Measurements from ENCODE around the gene IFI44. TPM values are rescaled to one million over a fixed set of nuclear protein-coding genes. Genes with fewer than 3 reads are reported as not detected.
A peak's percentile ranks its signal among the peaks of the same experiment; 100 is the strongest.

Gene IFI44
- polyA plus RNA-seq, 3 donors, result 23.0 to 48.1 (median 35.5) TPM

DNA sequence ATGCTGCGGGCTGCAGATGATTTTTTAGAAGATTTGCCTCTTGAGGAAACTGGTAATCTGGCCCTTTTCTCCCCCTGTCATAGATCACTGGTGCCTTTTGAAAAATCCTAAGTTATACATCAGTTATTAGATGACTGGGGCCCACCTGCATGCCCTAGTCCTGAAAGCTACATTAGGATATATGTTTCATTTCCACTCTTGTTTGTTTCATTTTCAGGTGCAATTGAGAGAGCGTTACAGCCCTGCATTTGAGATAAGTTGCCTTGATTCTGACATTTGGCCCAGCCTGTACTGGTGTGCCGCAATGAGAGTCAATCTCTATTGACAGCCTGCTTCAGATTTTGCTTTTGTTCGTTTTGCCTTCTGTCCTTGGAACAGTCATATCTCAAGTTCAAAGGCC is 8.1 kb upstream of the IFI44 start:
- peaks cover 25% of the 10 kb centered on the region for H3K4me1 Mint-ChIP-seq
- H3K36me3 ChIP-seq (replicated peaks in 1 of 2; ENCODE audit: control insufficient read depth in 1 of 2, insufficient read depth in 2 of 2, low read length in 2 of 2), result peaks cover 0 to 11% of the 10 kb centered on the region in 2 donors
- H4K20me1 ChIP-seq (ENCODE audit: insufficient read depth, low read length), result no peaks in the 10 kb centered on the region
- WGBS (ENCODE audit: insufficient coverage), result 98% methylated on average over 4 of the region's 4 CpGs
- no peak overlapping the region for H3K4me3 ChIP-seq (replicated peaks in 1 of 3; ENCODE audit: low read depth in 2 of 3, low read length in 3 of 3)
- no peak overlapping the region for H3K9ac ChIP-seq (ENCODE audit: insufficient read depth, low read length, poor library complexity, severe bottlenecking)
- H3K4me1 ChIP-seq (ENCODE audit: control insufficient read depth in 1 of 2, insufficient read depth in 2 of 2, low read length in 2 of 2), result peaks cover 16 to 18% of the 10 kb centered on the region in 2 donors
- no peak overlapping the region for H3K4me3 Mint-ChIP-seq
- H3K79me2 ChIP-seq (ENCODE audit: insufficient read depth, low read length), result no peaks in the 10 kb centered on the region
- no peak overlapping the region for H3K27ac ChIP-seq (ENCODE audit: low read depth in 1 of 2, low read length in 2 of 2)
- H3K9me3 Mint-ChIP-seq, result peaks cover 6 to 16% (median 12%) of the 10 kb centered on the region in 7 donors
- H3K36me3 Mint-ChIP-seq, result peaks cover 14 to 15% of the 10 kb centered on the region in 2 donors
- no peak for DNase-seq
- intact Hi-C loops (cut with micrococcal nuclease), result no loop called here
- peaks cover 0 to 6% of the 10 kb centered on the region in 2 donors for H3K9me3 ChIP-seq (replicated peaks in 1 of 2; ENCODE audit: control insufficient read depth in 1 of 2, insufficient read depth in 1 of 2, low read length in 2 of 2)
- TF ChIP-seq, protein P1, sequence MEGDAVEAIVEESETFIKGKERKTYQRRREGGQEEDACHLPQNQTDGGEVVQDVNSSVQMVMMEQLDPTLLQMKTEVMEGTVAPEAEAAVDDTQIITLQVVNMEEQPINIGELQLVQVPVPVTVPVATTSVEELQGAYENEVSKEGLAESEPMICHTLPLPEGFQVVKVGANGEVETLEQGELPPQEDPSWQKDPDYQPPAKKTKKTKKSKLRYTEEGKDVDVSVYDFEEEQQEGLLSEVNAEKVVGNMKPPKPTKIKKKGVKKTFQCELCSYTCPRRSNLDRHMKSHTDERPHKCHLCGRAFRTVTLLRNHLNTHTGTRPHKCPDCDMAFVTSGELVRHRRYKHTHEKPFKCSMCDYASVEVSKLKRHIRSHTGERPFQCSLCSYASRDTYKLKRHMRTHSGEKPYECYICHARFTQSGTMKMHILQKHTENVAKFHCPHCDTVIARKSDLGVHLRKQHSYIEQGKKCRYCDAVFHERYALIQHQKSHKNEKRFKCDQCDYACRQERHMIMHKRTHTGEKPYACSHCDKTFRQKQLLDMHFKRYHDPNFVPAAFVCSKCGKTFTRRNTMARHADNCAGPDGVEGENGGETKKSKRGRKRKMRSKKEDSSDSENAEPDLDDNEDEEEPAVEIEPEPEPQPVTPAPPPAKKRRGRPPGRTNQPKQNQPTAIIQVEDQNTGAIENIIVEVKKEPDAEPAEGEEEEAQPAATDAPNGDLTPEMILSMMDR (IDR thresholded peaks at IDR 0.05), result no peak
- no peak overlapping the region for H2AFZ ChIP-seq (ENCODE audit: insufficient read depth, low read depth, low read length, poor library complexity, severe bottlenecking)
- H3K27ac Mint-ChIP-seq, result no peak overlapping the region
- no peak overlapping the region for H3K4me2 ChIP-seq (replicated peaks; ENCODE audit: extremely low read depth, low read length, poor library complexity, severe bottlenecking)
- no peaks in the 10 kb centered on the region for H3K27me3 ChIP-seq (ENCODE audit: control insufficient read depth in 2 of 2, insufficient read depth in 2 of 2, low read length in 2 of 2)
- H3K27me3 Mint-ChIP-seq (ENCODE audit: low read depth in 3 of 3), result no peaks in the 10 kb centered on the region

DNA sequence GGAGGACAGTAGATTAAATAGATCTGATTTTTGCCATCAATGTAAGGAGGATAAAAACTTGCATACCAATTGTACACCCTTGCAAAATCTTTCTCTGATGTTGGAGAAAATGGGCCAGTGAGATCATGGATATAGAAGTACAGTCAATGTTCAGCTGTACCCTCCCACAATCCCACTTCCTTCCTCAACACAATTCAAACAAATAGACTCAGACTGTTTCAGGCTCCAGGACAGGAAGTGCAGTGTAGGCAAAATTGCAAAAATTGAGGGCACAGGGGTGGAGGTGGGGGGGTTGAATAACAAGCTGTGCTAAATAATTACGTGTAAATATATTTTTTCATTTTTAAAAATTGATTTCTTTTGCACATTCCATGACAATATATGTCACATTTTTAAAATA is 3.9 kb upstream of the IFI44 start:
- Mint-ChIP-seq H3K27me3 (ENCODE audit: low read depth in 3 of 3) (no peaks in the 10 kb centered on the region), H3K36me3 (peaks cover 21% of the 10 kb centered on the region in 2 donors), H3K9me3 (peaks cover 21 to 38% (median 29%) of the 10 kb centered on the region in 7 donors), H3K27ac (peak overlapping the region in 3 of 7 donors; percentile 26 to 80 (median 65)), H3K4me1 (peaks cover 38% of the 10 kb centered on the region), H3K4me3 (peak overlapping the region in 1 of 2 donors; percentile 72)
- no peaks in the 10 kb centered on the region for H4K20me1 ChIP-seq (ENCODE audit: insufficient read depth, low read length)
- intact Hi-C loops (cut with micrococcal nuclease), result no loop called here
- WGBS (ENCODE audit: insufficient coverage), result no CpG with 5 or more reads among the region's 1 CpG
- H3K9me3 ChIP-seq (replicated peaks in 1 of 2; ENCODE audit: control insufficient read depth in 1 of 2, insufficient read depth in 1 of 2, low read length in 2 of 2), result peaks cover 19 to 26% of the 10 kb centered on the region in 2 donors
- peak; percentile 8 to 27 (median 17) for DNase-seq
- peaks cover 0 to 11% of the 10 kb centered on the region in 2 donors for H3K36me3 ChIP-seq (replicated peaks in 1 of 2; ENCODE audit: control insufficient read depth in 1 of 2, insufficient read depth in 2 of 2, low read length in 2 of 2)
- H3K79me2 ChIP-seq (ENCODE audit: insufficient read depth, low read length), result peaks cover 8% of the 10 kb centered on the region
- H3K4me1 ChIP-seq (ENCODE audit: control insufficient read depth in 1 of 2, insufficient read depth in 2 of 2, low read length in 2 of 2), result peaks cover 29 to 38% of the 10 kb centered on the region in 2 donors
- peak overlapping the region in 1 of 2 donors; percentile 60 for H3K27ac ChIP-seq (ENCODE audit: low read depth in 1 of 2, low read length in 2 of 2)
- TF ChIP-seq, protein P1 (IDR thresholded peaks at IDR 0.05), result no peak
- no peaks in the 10 kb centered on the region for H3K27me3 ChIP-seq (ENCODE audit: control insufficient read depth in 2 of 2, insufficient read depth in 2 of 2, low read length in 2 of 2)
- no peak overlapping the region for H2AFZ ChIP-seq (ENCODE audit: insufficient read depth, low read depth, low read length, poor library complexity, severe bottlenecking)
- peak overlapping the region in 1 of 3 experiments; percentile 44 for H3K4me3 ChIP-seq (replicated peaks in 1 of 3; ENCODE audit: low read depth in 2 of 3, low read length in 3 of 3)
- H3K9ac ChIP-seq (ENCODE audit: insufficient read depth, low read length, poor library complexity, severe bottlenecking), result no peak overlapping the region
- H3K4me2 ChIP-seq (replicated peaks; ENCODE audit: extremely low read depth, low read length, poor library complexity, severe bottlenecking), result peak overlapping the region; percentile 47
